Suppressor macrophage treated with lipopolysaccharide for 4 hours (primary cell): ENCODE measurements around the gene RIMS1.

ENCODE experiments used
- DNase-seq: peaks from one replicate; pipeline ENCODE4 v3.0.0-alpha.2; 2020

Gene RIMS1

DNA sequence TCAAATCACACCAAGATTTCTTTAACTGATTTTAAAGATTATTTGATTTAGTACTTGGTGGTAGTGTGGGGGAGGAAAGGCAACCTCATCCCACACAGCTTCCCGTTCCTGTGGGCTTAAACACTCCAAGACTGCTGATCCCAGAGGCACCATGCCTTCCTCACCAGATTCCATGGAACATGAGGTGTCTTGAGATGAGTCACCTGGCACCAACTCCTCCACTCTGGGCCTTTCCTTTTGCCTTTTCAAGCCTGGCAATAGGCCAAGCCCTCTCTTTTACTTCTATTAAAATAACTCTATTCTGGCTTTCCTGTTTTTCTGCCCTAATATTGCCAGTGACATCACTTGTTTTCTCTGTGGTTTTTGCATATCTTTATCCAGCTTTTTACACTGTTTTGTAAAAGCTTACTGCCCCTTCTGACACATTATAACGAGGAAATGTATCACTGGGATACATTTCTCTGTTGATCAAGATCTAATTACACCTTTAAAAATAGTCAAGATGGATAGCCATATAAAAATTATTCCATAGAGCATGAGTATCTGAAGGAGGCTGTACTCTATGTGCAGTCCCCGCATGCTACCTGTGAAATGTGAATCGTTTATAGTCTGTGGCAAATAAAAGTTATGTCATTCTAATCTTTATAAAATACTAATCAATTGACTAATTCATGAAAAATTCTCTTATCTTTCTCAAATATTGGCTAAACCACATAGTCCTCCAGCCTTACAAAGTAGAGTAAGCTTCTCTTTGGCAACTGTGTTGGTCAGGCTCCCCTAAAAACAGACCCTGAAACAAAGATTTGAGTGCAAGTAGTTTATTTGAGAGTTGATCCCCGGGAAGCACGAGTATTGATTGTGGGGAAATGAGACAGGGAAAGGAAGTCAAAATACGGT, 477.7 kb downstream of the RIMS1 start:
- DNase-seq = no peak

- DNase-seq = no peak
Measured at GRCh38 chr6:72365773-72366172, 479.4 kb downstream of the RIMS1 start.

GRCh38 chr6:72367439-72367838, 481.1 kb downstream of the RIMS1 start:
- no peak for DNase-seq

DNA sequence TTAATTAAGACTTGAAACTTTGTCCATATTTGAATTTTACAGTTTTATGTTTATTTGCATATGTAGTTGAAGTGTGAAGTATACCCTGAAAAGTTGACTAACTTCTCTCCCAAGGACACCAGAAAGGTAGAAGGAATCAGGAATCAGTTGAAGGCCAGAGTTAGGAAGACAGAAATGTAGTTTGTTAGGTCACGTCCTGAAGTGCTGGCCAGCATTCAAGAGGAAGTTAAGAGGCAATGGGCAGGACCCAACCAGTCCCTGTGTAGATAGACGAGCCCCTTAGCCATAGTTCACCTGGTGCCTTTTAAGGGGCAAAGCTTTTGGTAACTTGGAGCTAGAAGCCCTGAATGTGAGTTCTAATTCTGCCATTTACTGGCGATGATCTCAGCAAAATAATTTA, 485.1 kb downstream of the RIMS1 start:
- no peak for DNase-seq

DNA sequence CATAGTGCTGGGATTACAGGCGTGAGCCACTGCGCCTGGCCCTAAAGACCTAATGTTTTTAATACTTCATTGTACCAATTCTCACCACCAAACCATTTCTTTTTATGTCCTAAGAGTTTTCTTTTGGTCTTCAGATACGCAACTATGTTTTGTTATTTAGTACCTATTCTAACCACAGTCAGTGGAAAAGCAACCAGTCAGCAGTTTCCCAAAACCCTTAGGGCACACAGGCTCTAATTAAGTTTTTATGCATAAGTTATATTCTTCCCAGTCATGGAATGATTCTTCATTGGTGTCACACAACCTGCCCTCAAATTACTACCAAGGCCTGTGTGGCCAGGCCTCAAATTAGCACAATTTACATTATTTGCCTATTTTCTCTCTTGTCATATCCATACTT, 487.8 kb downstream of the RIMS1 start:
- no peak for DNase-seq

DNA sequence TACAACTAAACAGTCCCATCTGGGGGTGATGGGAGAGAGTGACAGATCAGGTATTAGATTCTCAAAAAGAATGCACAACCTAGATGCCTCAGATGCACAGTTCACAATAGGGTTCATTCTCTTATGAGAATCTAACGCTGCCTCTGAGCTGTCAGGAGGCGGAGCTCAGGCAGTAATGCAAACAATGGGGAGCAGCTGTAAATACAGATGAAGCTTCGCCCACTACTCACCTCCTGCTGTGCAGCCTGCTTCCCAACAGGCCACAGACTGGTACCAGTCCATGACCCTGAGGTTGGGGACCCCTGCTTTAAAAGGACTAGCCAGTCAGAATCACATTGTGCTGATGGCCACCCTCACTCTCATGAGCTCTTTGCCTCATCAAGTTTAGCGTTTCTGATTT, 488.5 kb downstream of the RIMS1 start:
- DNase-seq = no peak

DNA sequence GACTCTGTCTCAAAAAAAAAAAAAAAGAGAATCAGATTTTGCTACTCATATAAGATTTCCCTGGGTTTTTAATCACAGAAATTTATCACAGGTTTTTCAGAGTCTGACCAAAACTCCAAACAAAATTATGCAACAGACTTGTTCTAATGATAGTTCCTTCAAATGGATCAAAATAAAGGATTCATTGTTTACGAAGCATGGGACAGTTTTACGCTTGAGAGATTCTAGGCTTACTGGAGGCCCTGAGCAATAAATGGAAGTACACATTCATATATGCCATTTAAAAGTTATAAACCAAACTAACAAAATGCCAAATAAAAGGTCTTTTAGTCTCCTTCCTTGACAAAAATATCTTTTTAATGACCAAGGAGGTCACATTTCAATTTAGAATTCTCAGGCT, 490.4 kb downstream of the RIMS1 start:
- DNase-seq = no peak

DNA sequence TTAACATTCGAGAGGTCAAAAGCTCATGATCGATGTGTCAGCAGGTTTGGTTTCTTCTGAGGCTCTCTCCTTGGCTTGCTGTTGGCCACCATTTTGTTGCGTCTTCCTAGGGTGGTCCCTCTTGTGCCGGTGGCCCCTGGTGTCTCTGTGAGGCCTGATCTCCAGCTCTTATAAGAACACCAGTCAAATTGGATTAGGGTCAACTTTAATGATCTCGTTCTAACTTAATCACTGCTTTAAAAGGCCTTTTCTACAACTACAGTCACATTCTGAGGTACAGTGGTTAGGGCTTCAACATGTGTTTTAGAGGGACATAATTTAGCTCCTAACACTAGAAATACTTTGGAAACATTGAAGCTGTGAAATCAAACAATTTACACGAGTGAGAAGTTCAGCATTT, 494.7 kb downstream of the RIMS1 start:
- no peak for DNase-seq

GRCh38 chr6:72382602-72383529, 496.5 kb downstream of the RIMS1 start:
- DNase-seq = no peak

DNA sequence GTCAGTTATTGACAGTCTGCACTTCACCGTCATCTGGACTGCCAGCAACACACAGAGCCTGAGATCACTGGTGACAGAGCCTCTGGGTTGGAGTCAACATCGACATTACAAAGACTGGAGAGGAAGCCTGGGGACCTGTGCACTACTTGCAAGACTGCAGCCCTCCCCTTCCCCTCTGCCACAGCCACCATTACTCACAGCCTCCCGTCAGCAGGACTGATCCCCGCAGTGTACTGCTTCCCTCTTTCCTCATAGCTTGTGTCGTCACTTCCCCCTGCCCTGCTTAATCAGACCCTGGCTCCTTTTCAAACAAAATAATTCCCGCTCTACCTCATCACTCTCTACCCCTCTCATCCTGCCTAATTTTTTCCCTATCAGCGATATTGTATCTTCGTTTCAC, 500.0 kb downstream of the RIMS1 start:
- peak; percentile 27 for DNase-seq

DNA sequence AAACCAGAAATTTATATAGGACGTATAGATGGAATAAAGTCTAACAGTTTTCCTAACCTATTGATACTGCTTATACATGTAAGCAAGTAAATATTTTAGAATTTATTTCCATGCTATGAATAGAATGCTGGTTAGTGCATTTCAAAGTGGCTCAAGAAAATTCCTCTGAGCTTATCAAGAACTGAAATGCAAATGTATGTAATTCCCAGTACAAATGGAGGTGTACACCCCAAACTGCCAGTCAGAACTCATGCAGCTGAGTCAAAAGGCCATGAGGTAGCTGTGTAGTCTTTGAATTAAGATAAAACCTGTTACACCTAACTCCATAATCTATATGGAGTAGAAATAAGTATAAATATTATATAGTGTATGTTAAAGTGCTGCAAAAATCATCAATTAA, 503.3 kb downstream of the RIMS1 start:
- no peak for DNase-seq

GRCh38 chr6:72390548-72390947, 504.2 kb downstream of the RIMS1 start:
- DNase-seq = no peak

DNA sequence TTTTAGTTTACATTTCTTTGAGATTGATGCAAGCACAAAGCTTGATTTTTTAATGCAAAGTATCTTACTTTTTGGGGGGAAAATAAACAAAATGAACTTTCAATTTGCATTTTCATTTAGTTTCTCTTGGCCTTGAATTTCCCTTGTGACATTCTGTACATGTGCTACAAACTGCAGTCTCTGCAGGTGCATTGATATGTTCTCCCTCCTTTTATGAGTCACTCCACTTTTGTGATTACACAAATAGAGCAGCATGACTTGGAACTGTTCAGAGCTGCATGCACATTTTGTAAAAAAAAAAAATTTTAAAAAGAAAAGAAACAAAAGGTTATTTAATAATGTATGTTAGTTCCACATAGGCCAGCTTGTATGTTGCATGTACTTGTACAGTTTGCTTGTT, 515.5 kb downstream of the RIMS1 start:
- DNase-seq = no peak

GRCh38 chr6:72403413-72403812, 517.1 kb downstream of the RIMS1 start:
- DNase-seq = no peak

- no peak for DNase-seq
Measured at GRCh38 chr6:72406517-72406916, 520.2 kb downstream of the RIMS1 start.

- DNase-seq = no peak
Measured at GRCh38 chr6:72410769-72411168, 524.4 kb downstream of the RIMS1 start.

DNA sequence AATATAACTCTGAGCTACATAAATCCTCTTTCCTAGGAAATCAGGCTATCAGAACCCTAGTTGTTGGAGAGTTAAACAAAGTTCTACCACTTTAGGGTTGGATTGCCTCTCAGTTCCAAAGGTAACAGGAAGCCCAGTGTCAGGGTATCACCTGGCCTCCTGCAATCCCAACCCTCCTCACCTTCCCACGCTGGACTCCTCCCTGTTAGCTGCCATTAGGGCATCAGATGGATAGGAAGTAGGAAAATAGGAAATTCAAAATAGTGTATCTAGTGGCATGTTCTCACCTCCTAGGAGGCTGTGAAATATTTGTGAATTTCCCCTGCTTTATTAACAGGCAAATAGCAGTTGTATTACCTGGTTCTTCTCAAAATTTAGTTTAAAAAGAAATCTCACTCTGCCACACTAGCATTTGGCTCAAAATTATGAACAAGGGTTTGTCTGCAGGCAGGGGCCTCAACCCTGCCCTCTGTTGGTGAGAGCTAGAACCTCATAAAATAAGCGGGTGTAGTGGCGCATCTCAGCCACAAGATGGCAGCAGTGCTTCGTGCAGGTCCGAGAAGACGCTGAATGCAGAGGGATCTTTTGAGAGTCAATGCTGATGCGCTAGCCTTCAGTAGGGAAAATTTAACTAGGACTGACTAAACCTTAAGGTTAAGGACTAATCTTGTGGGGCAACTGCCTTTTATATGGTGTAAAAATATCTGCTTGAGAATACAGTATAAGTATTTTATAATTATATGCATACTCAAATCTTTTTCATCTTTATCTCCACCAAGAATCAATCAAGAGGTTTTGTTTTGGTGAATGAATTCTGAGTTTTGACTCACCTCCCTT, 525.7 kb downstream of the RIMS1 start:
- DNase-seq = peak; percentile 83

GRCh38 chr6:72412709-72413044, 526.3 kb downstream of the RIMS1 start:
- no peak for DNase-seq

DNA sequence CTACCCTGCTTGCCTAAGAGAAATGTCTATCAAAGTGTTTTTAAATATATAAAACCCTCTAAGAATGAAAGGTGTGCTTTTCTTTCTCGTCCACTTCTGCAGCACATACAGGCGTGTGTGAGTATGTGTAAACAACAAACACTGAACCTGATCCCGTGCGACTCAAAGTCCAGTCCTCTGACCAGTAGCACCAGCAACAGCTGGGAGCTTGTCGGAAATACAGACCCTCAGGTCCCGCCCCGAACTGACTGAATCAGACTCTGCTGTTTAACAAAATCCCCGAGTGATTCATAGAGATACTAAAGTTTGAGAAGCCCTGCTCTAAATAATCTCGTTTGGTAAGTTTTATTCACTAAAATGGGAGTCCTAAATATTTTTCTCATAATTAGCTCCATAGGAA, 527.5 kb downstream of the RIMS1 start:
- DNase-seq = no peak

GRCh38 chr6:72414657-72415056, 528.3 kb downstream of the RIMS1 start:
- no peak for DNase-seq

- DNase-seq = no peak
Measured at GRCh38 chr6:72416744-72417465, 530.6 kb downstream of the RIMS1 start.

GRCh38 chr6:72417759-72418158, 531.4 kb downstream of the RIMS1 start:
- DNase-seq = no peak
